ENCODE data around the gene ADGRB3.
"Not testable (repeated sequence)": the region's sequence is repeated elsewhere in the genome, so short reads cannot be mapped to it uniquely, and the experiment has no call there.

Gene ADGRB3

GRCh38 chr6:68650142-68650541 lies 15.1 kb downstream of the ADGRB3 start:
- DNase-seq (ENCODE audit: low spot score) = no peak

- no peak for DNase-seq (ENCODE audit: low spot score)
Measured at GRCh38 chr6:68651011-68651985, 16.2 kb downstream of the ADGRB3 start.

GRCh38 chr6:68652117-68652536 lies 17.0 kb downstream of the ADGRB3 start:
- no peak for DNase-seq (ENCODE audit: low spot score)

- no peak for DNase-seq (ENCODE audit: low spot score)
Measured at GRCh38 chr6:68653074-68653705, 18.1 kb downstream of the ADGRB3 start.

GRCh38 chr6:68653706-68654089 lies 18.6 kb downstream of the ADGRB3 start:
- DNase-seq (ENCODE audit: low spot score) = no peak

- DNase-seq (ENCODE audit: low spot score) = no peak
Measured at GRCh38 chr6:68654134-68654533, 19.1 kb downstream of the ADGRB3 start.

- no peak for DNase-seq (ENCODE audit: low spot score)
Measured at GRCh38 chr6:68655028-68655427, 19.9 kb downstream of the ADGRB3 start.

GRCh38 chr6:68657374-68658139 lies 22.5 kb downstream of the ADGRB3 start:
- no peak for DNase-seq (ENCODE audit: low spot score)

- no peak for DNase-seq (ENCODE audit: low spot score)
Measured at GRCh38 chr6:68658338-68658737, 23.3 kb downstream of the ADGRB3 start.

- DNase-seq (ENCODE audit: low spot score) = no peak
Measured at GRCh38 chr6:68673255-68673654, 38.2 kb downstream of the ADGRB3 start.

- DNase-seq (ENCODE audit: low spot score) = no peak
Measured at GRCh38 chr6:68675548-68675947, 40.5 kb downstream of the ADGRB3 start.

GRCh38 chr6:68676094-68676493 lies 41.0 kb downstream of the ADGRB3 start:
- DNase-seq (ENCODE audit: low spot score) = not testable (repeated sequence)

- no peak for DNase-seq (ENCODE audit: low spot score)
Measured at GRCh38 chr6:68677058-68677457, 42.0 kb downstream of the ADGRB3 start.

GRCh38 chr6:68679399-68679798 lies 44.3 kb downstream of the ADGRB3 start:
- DNase-seq (ENCODE audit: low spot score) = no peak

- no peak for DNase-seq (ENCODE audit: low spot score)
Measured at GRCh38 chr6:68680264-68680663, 45.2 kb downstream of the ADGRB3 start.

GRCh38 chr6:68689910-68690309 lies 54.8 kb downstream of the ADGRB3 start:
- no peak for DNase-seq (ENCODE audit: low spot score)

GRCh38 chr6:68691120-68691519 lies 56.0 kb downstream of the ADGRB3 start:
- DNase-seq (ENCODE audit: low spot score) = no peak

- DNase-seq (ENCODE audit: low spot score) = no peak
Measured at GRCh38 chr6:68693271-68693670, 58.2 kb downstream of the ADGRB3 start.

- DNase-seq (ENCODE audit: low spot score) = no peak
Measured at GRCh38 chr6:68695403-68695802, 60.3 kb downstream of the ADGRB3 start.

GRCh38 chr6:68695838-68696237 lies 60.8 kb downstream of the ADGRB3 start:
- DNase-seq (ENCODE audit: low spot score) = no peak

GRCh38 chr6:68697394-68697793 lies 62.3 kb downstream of the ADGRB3 start:
- DNase-seq (ENCODE audit: low spot score) = no peak

GRCh38 chr6:68701159-68701558 lies 66.1 kb downstream of the ADGRB3 start:
- DNase-seq (ENCODE audit: low spot score) = no peak

GRCh38 chr6:68704485-68704884 lies 69.4 kb downstream of the ADGRB3 start:
- no peak for DNase-seq (ENCODE audit: low spot score)
